Osteocyte (in vitro differentiated cells): ENCODE data around the gene FAM111B. TPM values are rescaled to one million over a fixed set of nuclear protein-coding genes. Genes with fewer than 3 reads are reported as not detected.

Experiments used
- DNase-seq: peaks from one replicate; pipeline ENCODE4 v3.0.0; 2021; ENCODE audit warnings: mixed read lengths; ENCODE audit not compliant: unreplicated experiment; ENCODE audit errors: extremely low spot score
- H3K27ac Mint-ChIP-seq: one replicate; pipeline ENCODE4 v1.8.0; 2021; ENCODE audit warnings: mild to moderate bottlenecking, mixed read lengths; ENCODE audit not compliant: unreplicated experiment
- H3K27me3 Mint-ChIP-seq: one replicate; pipeline ENCODE4 v1.8.0; 2021; ENCODE audit warnings: mixed read lengths; ENCODE audit not compliant: unreplicated experiment
- H3K36me3 Mint-ChIP-seq: one replicate; pipeline ENCODE4 v1.8.0; 2021; ENCODE audit warnings: mixed read lengths; ENCODE audit not compliant: unreplicated experiment
- H3K4me1 Mint-ChIP-seq: one replicate; pipeline ENCODE4 v1.8.0; 2021; ENCODE audit warnings: mixed read lengths; ENCODE audit not compliant: unreplicated experiment
- H3K4me3 Mint-ChIP-seq: one replicate; pipeline ENCODE4 v1.8.0; 2021; ENCODE audit warnings: mild to moderate bottlenecking, moderate library complexity, mixed read lengths; ENCODE audit not compliant: unreplicated experiment
- H3K9me3 Mint-ChIP-seq: one replicate; pipeline ENCODE4 v1.8.0; 2021; ENCODE audit warnings: mixed read lengths; ENCODE audit not compliant: unreplicated experiment
- CTCF ChIP-seq: fragments of 200-600 bp; sonication (generic); IDR thresholded peaks from 2 replicates; pipeline ENCODE4 v1.5.0; 2021; ENCODE audit warnings: antibody characterized with exemption, mild to moderate bottlenecking, moderate library complexity
- total RNA-seq: library from RNA; stranded (reverse); gene quantifications from 2 replicates; pipeline ENCODE4 v1.2.1, GENCODE V29; 2021

The FAM111B gene
- total RNA-seq, 1 donor from 2014 or later = 2.7 TPM

DNA sequence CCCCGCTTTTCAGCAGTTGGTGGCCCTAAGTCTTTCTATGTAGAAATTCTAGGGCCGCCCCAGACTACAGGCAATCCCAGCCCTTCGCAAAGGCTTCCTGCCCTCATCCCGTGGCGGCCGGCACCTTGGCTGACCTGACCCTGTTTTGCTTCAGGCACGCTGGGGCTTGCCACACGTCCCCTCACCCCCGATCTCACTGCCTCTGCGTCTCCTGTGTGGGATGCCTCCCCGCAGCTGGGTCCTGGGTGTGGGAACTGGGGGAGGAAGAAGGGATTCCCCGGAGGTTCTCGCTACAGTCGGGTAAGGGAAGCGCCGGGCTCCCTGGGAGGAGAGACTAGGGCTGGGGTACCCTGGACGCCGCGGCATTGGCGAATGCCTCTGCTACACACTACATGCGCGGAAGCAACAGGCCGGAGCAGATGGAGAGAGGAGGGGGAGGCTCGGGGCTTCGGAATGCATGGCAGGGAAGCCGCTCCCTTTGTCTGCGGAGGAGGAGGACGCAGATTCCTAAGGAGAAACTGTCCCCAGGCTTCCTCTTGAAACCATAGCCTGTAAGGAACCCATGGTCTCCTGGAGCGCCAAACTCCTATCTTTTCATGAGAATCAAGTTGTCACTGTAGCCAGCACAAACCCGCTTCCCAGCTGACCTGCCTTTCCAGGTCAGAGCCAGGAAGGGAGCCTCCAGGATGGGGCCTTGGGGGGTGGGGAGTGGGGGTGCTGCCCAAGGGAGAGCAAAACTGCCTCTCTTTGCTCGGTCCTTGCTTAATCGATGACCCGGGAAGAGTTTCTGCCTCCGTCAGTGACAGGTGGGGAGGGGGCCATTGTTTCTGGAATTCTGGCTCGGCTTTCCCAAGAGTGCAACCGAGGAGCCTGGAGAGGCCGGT, 66.3 kb downstream of the FAM111B start:
- peak overlapping the region; percentile 77 for H3K4me3 Mint-ChIP-seq
- H3K27ac Mint-ChIP-seq = no peak overlapping the region
- H3K4me1 Mint-ChIP-seq = peaks cover 12% of the 10 kb centered on the region
- no peaks in the 10 kb centered on the region for H3K9me3 Mint-ChIP-seq
- no peak for TF ChIP-seq CTCF
- no peaks in the 10 kb centered on the region for H3K36me3 Mint-ChIP-seq
- peaks cover 36% of the 10 kb centered on the region for H3K27me3 Mint-ChIP-seq
- DNase-seq = peak; percentile 82

DNA sequence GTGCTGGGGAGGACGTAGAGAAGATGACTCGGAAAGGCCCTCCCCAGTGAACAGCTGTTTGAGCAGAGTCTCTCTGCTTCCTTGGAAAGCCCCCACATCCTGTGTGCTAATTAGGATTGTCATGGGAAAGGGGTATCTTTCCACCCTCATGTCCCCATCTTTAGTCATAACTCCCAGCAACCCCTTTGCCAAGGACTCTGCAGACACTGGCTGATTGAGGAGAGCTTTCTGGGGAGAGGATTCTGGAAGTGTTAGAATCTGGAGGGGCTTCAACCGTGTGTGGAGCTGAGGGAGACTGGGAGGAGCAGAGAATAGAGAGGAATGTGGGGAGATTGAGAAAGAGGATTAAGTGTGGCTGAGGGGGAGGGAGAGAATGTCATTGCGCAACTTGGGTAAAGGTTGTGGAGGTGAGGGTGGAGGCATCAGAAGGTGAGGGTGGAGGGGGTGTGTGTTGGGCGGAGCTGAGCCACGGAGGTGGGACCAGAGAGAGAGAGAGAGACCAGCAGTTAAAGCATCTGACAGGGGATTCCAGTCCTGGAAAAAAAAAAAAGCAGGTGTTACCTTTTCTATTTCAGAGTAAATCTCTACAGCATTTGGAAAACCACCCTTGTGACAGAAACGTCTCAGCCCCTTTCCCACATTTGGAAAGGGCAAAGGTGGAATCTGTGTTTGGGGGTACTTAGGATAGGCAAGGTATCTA, 67.1 kb downstream of the FAM111B start:
- DNase-seq = peak; percentile 57
- Mint-ChIP-seq H3K27ac (no peak overlapping the region), H3K4me1 (peaks cover 12% of the 10 kb centered on the region), H3K9me3 (no peaks in the 10 kb centered on the region), H3K36me3 (no peaks in the 10 kb centered on the region), H3K27me3 (peaks cover 35% of the 10 kb centered on the region), H3K4me3 (no peak overlapping the region)
- TF ChIP-seq CTCF = no peak

GRCh38 chr11:59174664-59175033, 67.6 kb downstream of the FAM111B start:
- peaks cover 12% of the 10 kb centered on the region for H3K4me1 Mint-ChIP-seq
- H3K27ac Mint-ChIP-seq = no peak overlapping the region
- H3K9me3 Mint-ChIP-seq = no peaks in the 10 kb centered on the region
- H3K4me3 Mint-ChIP-seq = no peak overlapping the region
- peaks cover 40% of the 10 kb centered on the region for H3K27me3 Mint-ChIP-seq
- H3K36me3 Mint-ChIP-seq = no peaks in the 10 kb centered on the region
- TF ChIP-seq CTCF = no peak
- peak; percentile 19 for DNase-seq

DNA sequence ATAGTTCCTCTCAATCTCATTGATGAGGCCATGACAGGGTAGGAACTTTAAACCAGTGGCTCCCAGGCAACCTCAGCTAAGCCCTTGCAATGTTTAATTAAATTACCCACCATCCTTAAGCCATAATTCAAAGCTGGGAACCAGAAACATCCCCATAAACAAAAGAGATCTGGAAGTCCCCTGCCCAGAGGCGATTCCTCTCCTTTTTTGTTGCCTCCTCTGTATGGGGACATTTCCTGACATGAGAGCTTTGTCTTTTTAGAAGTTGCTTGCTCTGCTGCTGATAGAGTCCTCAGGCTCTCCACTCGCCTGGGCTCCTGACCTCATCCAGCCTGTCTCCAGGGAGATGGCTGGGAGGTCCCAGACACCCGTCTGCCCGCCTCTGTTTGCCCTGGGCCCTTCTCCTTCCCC, 68.1 kb downstream of the FAM111B start:
- Mint-ChIP-seq H3K36me3 (no peaks in the 10 kb centered on the region), H3K9me3 (no peaks in the 10 kb centered on the region), H3K4me3 (peak overlapping the region; percentile 3), H3K27ac (no peak overlapping the region), H3K27me3 (peaks cover 40% of the 10 kb centered on the region), H3K4me1 (peaks cover 12% of the 10 kb centered on the region)
- DNase-seq = peak; percentile 46
- TF ChIP-seq CTCF = no peak

DNA sequence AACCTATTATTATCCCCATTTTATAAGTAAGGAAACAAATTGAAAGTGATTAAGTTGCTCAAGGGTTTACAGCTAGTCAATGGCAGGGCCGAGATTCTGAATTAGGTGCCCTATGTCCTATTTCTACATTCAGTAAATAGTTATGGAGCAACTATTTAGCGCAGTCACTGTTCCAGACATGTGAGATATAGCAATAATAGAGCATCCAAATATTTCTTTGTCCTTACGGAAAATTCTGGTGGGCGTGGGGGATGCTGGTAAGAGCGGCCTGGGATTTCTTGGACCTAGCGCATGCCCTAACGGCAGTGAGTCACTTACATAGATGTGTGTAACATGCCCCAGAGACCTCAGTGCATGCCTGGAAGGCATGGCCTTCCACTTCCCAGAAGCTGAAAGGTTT, 69.3 kb downstream of the FAM111B start:
- DNase-seq = peak; percentile 53
- H3K4me3 Mint-ChIP-seq = no peak overlapping the region
- H3K9me3 Mint-ChIP-seq = no peaks in the 10 kb centered on the region
- peaks cover 45% of the 10 kb centered on the region for H3K27me3 Mint-ChIP-seq
- no peak for TF ChIP-seq CTCF
- peaks cover 12% of the 10 kb centered on the region for H3K4me1 Mint-ChIP-seq
- H3K27ac Mint-ChIP-seq = no peak overlapping the region
- H3K36me3 Mint-ChIP-seq = no peaks in the 10 kb centered on the region
